K562 (cell line): Measurements from ENCODE around the gene ENTREP3. TPM values are rescaled to one million over a fixed set of nuclear protein-coding genes. Genes with fewer than 3 reads are reported as not detected.

Source experiments
- ATF4 ChIP-seq: fragments of 450-650 bp; formaldehyde crosslinking; IDR thresholded peaks from 2 replicates; pipeline ENCODE4 v1.4.0; 2022; ENCODE audit warnings: mild to moderate bottlenecking, moderate library complexity
- ATF7 ChIP-seq: fragments of 450-650 bp; IDR thresholded peaks from 2 replicates; pipeline ENCODE4 v1.7.1; 2014; ENCODE audit warnings: mild to moderate bottlenecking, moderate library complexity
- BDP1 ChIP-seq: IDR thresholded peaks from 3 replicates; pipeline ENCODE4 v1.6.1; 2011; ENCODE audit not compliant: insufficient read length, insufficient read depth
- BRF2 ChIP-seq: IDR thresholded peaks from 3 replicates; pipeline ENCODE4 v1.6.1; 2011; ENCODE audit warnings: borderline replicate concordance, mild to moderate bottlenecking; ENCODE audit not compliant: insufficient read length, insufficient read depth
- CC2D1A ChIP-seq: fragments of 450-650 bp; IDR thresholded peaks from 2 replicates; pipeline ENCODE4 v1.6.1; 2017; ENCODE audit warnings: mild to moderate bottlenecking
- E2F1 ChIP-seq: sonication (generic); formaldehyde crosslinking; IDR thresholded peaks from 2 replicates; pipeline ENCODE4 v1.8.1; 2023; ENCODE audit warnings: mild to moderate bottlenecking, missing genetic modification reagents, moderate library complexity
- GTF2A2 ChIP-seq: IDR thresholded peaks from 2 replicates; pipeline ENCODE4 v1.6.1; 2016; ENCODE audit warnings: mild to moderate bottlenecking, missing genetic modification characterization, missing compliant biosample characterization
- HDAC6 ChIP-seq: IDR thresholded peaks from 2 replicates; pipeline ENCODE4 v1.6.1; 2012; ENCODE audit warnings: low read depth, mild to moderate bottlenecking, control low read depth, inconsistent platforms, low read length, moderate library complexity
- HDAC8 ChIP-seq: fragments of 450-650 bp; IDR thresholded peaks from 2 replicates; pipeline ENCODE4 v1.6.1; 2016; ENCODE audit warnings: mild to moderate bottlenecking, missing genetic modification characterization, moderate library complexity, missing compliant biosample characterization
- MAFG ChIP-seq: fragments of 450-650 bp; conservative IDR thresholded peaks from 2 replicates; pipeline ENCODE4 v1.6.1; 2016; ENCODE audit warnings: missing genetic modification characterization, missing compliant biosample characterization
- MITF ChIP-seq: IDR thresholded peaks from 2 replicates; pipeline ENCODE4 v1.6.1; 2014; ENCODE audit warnings: antibody characterized with exemption
- MTA2 ChIP-seq: fragments of 450-650 bp; IDR thresholded peaks from 2 replicates; pipeline ENCODE4 v1.6.1; 2016; ENCODE audit warnings: low read depth
- NFIC ChIP-seq: fragments of 450-650 bp; IDR thresholded peaks from 2 replicates; pipeline ENCODE4 v1.6.1; 2017; ENCODE audit warnings: mild to moderate bottlenecking, inconsistent platforms
- NFIX ChIP-seq: fragments of 250-450 bp; sonication (Bioruptor Pico); IDR thresholded peaks from 2 replicates; pipeline ENCODE4 v1.4.0; 2020; ENCODE audit warnings: low read depth, mild to moderate bottlenecking, moderate library complexity
- PHB2 ChIP-seq: fragments of 450-650 bp; IDR thresholded peaks from 2 replicates; pipeline ENCODE4 v1.6.1; 2017; ENCODE audit warnings: low read depth
- RBM39 ChIP-seq: fragments of 200-400 bp; formaldehyde crosslinking; optimal IDR thresholded peaks from 2 replicates; pipeline ENCODE3; 2018; ENCODE audit warnings: low read depth, low read length
- SETDB1 ChIP-seq: IDR thresholded peaks from one replicate; pipeline ENCODE4 v1.6.1; 2012; ENCODE audit warnings: low read length, control low read depth, inconsistent platforms
- THRAP3 ChIP-seq: fragments of 450-650 bp; IDR thresholded peaks from 2 replicates; pipeline ENCODE4 v1.6.1; 2016; ENCODE audit warnings: mild to moderate bottlenecking, inconsistent platforms, borderline replicate concordance
- U2AF1 ChIP-seq: fragments of 200-400 bp; formaldehyde crosslinking; optimal IDR thresholded peaks from 2 replicates; pipeline ENCODE3; 2017; ENCODE audit warnings: mild to moderate bottlenecking, low read depth, low read length, moderate library complexity
- USF2 ChIP-seq: sonication (generic); formaldehyde crosslinking; IDR thresholded peaks from 2 replicates; pipeline ENCODE4 v1.5.0; 2020; ENCODE audit warnings: missing genetic modification reagents
- ZBTB17 ChIP-seq: fragments of 450-650 bp; formaldehyde crosslinking; IDR thresholded peaks from 2 replicates; pipeline ENCODE4 v1.4.0; 2020; ENCODE audit warnings: mild to moderate bottlenecking
- ZFX ChIP-seq: sonication (generic); formaldehyde crosslinking; IDR thresholded peaks from 2 replicates; pipeline ENCODE4 v1.8.0; 2022; ENCODE audit warnings: mild to moderate bottlenecking, missing genetic modification reagents, moderate library complexity
- ZNF212 ChIP-seq: fragments of 450-650 bp; formaldehyde crosslinking; IDR thresholded peaks from 2 replicates; pipeline ENCODE4 v1.4.0; 2020; ENCODE audit warnings: mild to moderate bottlenecking
- ZNF253 ChIP-seq: fragments of 250-450 bp; sonication (Bioruptor Pico); conservative IDR thresholded peaks from 2 replicates; pipeline ENCODE4 v1.6.1; 2021; ENCODE audit warnings: mild to moderate bottlenecking
- polyA plus RNA-seq, 8 experiments: library from polyadenylated mRNA; depleted of rRNA in 4 of 8; stranded (reverse) in 5 of 8; unstranded in 3 of 8; fragments of >200 nt; fragmentation: Nextera tagmentation in 2 of 8; fragmentation: Illumina TruSeq in 1 of 8; extraction: Ambion mirVana in 2 of 8; extraction: Trizol in 1 of 8; gene quantifications; 2 replicates each; pipeline versions ENCODE4 v1.2.1 to v1.2.3, GENCODE V29; 2011 to 2014; ENCODE audit warnings: inconsistent platforms in 1 of 8, missing spikeins in 1 of 8
- total RNA-seq, 7 experiments: library from RNA; depleted of rRNA in 6 of 7; stranded (reverse); fragments of >200 nt in 6 of 7; fragmentation: Illumina TruSeq in 2 of 7; extraction: Trizol in 2 of 7; gene quantifications; 2 replicates each; pipeline versions ENCODE4 v1.2.1 to v1.2.3, GENCODE V29; 2011 to 2021; ENCODE audit warnings: low replicate concordance in 1 of 7

ENTREP3 gene
- total and polyA plus RNA-seq, 9 of the 15 experiments (the other 6 are each of a cell fraction or from before 2014, with no cell fraction given) = 1.9 to 41.8 (median 5.9) TPM

- TF ChIP-seq RBM39 (no peak), E2F1 (CRISPR knock-in tag) (no peak), ZBTB17 (CRISPR knock-in tag) (no peak), GTF2A2 (tag) (no peak), PHB2 (no peak), MITF (no peak), MAFG (tag) (no peak), ATF7 (peak; percentile 63), NFIC (no peak), BRF2 (no peak), BDP1 (no peak), USF2 (CRISPR knock-in tag) (no peak), SETDB1 (no peak), ZNF212 (CRISPR knock-in tag) (no peak), THRAP3 (no peak), NFIX (CRISPR knock-in tag) (no peak), ZFX (CRISPR knock-in tag) (peak; percentile 74), MTA2 (no peak), HDAC6 (no peak), CC2D1A (no peak), ZNF253 (CRISPR knock-in tag) (no peak), ATF4 (CRISPR knock-in tag) (no peak; the same call in 1 of the 2 replicates), HDAC8 (tag) (no peak), U2AF1 (no peak)
Observed at GRCh38 chr1:155255243-155256007, at the start of gene ENTREP3 (continued).
